Hypothalamus (tissue), 51 donors: ENCODE results near the gene TFDP1.
"Not testable (repeated sequence)": the region's sequence is repeated elsewhere in the genome, so short reads cannot be mapped to it uniquely, and the experiment has no call there.

Experiments used
- DNase-seq, 51 donors: peaks; one replicate each; lab custom pipeline; 2025; lab: John Stamatoyannopoulos, UW

The TFDP1 gene

DNA sequence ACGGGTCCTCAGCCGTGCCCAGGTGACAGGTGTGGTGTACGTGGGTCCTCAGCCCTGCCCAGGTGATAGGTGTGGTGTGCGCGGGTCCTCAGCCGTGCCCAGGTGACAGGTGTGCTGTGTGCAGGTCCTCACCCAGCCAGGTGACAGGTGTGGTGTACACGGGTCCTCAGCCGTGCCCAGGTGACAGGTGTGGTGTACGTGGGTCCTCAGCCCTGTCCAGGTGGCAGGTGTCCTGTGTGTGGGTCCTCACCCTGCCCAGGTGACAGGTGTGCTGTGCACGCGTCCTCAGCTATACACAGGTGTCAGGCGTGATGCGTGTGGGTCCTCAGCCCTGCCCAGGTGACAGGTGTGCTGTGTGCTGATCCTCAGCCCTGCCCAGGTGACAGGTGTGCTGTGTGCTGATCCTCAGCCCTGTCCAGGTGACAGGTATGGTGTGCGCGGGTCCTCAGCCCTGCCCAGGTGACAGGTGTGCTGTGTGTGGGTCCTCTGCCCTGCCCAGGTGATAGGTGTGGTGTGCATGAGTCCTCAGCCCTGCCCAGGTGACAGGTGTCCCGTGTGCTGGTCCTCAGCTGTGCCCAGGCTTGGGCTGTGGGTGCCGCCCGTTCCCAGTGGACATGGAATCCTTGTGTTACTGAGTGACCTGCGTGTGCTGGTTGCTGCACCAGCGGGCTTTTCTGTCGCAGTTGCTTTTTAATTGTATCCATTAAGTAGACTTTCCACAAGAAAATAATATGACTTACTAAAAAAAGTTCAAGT, 9.7 kb downstream of the TFDP1 start:
- not testable (repeated sequence) for DNase-seq

DNA sequence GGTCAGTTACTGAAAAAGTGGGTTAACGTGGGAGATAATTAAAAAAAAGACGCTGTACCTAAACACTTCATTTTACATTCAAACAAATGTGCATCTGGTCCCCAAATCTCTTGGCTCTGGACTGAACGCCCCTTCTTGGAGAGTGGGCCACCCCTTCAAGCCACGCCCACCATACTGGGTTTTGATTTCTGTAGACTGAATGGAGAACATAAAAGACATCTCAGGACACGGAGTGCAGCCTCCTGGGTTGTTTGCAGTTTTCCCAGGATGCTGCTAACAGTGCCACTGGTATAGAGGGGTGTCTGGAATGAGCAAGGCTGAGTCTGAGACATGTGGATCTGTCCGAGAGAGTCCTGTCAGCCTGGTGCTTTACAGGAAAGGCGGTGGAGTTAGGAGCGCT, 10.6 kb downstream of the TFDP1 start:
- no peak for DNase-seq

DNA sequence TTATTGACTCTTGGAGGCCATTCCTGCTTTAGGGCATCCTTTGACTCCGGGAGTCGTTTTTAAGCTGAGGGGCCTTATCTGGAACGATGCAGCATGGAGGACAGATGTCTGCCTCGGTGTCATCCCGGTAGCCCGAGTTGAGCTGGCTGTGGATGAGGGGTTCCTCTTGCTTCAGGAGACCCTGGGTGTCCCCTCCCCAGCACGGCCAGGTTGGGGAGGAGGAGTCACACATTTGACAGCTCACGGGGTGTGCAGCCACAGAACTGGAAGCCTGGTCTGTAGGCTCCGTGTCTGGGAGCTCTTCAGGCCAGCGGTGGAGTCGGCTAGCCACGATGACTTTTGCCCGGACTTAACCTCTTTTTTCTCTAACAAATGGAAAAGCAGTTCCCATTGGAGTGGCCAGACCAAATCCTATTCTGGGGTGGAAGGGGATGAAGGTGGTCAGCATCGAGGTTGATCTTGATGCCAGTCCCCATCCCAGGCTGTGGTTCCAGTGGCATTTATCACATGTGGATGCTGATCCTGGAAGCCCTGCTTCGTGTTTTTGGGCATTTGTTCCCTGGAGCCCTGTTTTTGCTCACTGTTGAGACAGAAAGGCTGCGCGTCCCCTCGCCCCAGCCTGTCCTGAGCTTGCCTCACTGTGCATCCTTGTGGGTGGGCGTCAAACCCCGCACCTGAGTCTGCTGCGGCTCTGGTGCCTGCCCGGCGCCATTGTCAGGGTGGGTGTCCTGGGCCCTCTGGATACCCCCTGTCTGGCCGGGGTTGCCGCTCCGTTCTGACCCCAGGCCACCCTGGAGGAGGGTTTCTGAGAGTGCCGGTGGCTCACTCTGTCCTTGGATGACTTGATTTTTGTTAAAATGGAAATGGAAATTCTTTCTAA, 12.0 kb downstream of the TFDP1 start:
- no peak for DNase-seq

DNA sequence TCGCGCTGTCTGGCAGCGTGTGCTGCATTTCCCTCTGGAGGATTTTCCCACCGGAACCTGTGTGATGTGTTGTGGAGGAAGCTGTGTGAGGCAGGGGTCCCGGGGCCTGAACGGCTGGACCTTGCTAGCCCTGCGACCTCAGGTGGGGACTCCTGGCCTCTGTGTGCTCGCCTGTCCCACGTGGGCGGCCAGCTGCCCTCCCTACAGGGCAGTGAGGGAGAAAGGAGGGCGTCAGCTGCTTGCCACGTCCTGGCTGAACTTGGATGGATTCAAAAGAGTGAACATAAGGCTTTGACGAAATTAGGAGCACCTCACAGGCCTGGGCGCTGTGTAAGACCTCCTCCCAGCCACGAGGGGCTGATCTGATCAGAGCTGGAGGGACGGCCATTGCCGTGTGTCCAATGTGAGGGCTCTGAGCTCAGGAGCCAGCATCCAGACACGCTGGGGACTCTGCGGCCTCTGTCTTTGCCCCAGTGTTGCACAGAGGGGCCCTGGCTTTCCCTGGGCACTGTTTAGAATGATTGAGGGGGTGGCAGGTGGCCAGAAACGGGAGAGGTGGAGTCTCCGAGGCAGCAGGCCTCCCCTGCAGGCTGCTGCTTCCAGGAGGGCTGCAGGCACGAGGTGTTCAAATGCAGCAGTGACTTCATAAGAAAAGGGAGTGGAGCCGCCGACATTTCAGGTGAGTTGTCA, 13.0 kb downstream of the TFDP1 start:
- DNase-seq, result no peak

DNA sequence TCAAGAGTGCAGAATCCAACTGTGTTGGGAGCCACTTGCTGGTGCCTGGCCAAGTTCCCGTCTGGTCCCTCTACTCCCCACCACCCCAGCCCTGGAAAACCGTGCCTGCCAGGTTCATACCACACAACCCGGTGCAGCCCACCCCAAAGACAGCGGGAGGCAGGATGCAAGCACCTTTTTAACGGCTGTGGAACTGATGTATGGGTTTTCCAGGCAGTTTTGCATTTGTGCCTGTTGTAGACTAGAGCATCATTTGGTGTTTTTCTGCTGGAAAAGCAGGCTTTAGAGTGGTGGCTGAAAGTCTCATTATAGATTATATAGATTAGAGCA, 13.5 kb downstream of the TFDP1 start:
- no peak for DNase-seq

DNA sequence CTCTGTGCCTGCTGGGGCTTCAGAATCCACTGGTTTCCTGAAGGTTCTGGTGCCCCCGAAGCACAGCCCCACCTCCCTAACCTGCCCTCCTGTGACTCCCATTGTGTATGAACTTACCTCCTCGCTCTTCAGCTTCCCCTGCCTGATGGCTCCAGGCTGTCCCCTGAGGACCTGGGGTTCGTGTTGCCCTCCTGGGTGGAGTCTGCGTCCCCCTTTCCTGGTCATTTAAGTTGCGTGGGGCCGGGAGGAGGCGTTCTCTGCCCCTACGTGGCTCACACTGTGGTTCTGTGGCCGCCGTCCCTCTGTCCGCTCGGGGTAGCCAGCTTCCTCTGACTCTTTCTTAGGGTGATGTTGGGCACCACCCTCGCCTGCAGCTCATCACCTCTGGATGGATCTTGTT, 13.9 kb downstream of the TFDP1 start:
- DNase-seq, result no peak

DNA sequence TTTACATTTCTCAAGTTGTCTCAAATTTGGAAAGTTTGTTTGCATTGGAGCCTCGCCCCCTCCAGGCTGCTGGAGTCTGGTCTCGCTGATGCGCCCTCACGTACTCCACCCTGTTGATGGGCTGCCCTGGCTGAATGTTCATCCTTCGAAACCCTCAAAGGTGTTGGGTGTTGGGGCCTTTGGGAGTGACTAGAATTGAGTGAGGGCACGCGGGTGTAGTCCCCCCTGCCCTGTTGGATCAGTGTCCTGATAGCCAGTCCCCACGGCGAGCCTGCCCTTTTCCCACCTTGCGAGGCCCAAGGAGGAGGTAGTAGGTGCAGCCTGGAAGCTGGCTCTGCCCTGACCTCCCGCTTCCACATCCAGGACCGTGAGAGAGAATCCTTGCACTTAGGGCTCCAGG, 14.8 kb downstream of the TFDP1 start:
- no peak for DNase-seq

DNA sequence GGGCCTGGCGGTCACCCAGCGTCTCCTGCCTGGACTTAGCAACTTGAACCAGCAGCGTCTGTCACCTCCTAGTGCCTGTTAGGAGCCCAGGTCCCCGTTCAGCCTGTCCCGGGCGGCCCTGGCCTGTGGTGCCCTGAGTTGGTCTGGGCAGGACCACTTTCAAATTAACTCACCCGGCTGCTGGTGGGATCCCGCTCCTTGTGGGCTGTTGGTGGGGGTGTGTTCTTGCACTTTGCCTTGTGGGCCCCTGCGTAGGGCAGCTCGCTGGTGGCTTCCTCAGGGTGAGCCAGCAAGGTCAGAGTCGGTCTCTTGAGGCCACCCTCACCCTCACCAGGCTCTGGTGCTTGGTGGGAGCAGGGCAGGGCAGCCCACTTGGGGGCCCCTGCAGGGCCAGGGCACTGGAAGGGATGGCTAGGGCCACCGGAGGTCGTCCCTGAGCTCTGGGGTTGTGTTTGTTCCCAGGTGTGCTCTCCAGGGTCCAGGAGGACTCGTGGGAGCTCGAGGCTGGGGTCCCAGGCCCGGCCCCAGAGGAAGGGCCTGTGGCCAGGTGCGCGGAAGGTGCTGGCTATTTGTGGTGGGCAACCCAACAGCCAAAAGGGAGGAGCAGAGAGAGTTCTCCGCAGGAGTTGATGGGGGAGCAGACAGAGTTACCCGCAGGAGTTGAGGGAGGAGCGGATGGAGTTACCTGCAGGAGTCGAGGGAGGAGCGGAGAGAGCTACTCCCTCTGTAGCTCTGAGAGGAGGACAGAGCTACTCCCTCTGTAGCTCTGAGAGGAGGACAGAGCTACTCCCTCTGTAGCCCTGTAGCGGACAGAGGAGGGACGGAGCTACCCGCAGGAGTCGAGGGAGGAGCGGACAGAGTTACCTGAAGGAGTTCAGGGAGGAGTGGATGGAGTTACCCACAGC, 16.9 kb downstream of the TFDP1 start:
- no peak for DNase-seq

DNA sequence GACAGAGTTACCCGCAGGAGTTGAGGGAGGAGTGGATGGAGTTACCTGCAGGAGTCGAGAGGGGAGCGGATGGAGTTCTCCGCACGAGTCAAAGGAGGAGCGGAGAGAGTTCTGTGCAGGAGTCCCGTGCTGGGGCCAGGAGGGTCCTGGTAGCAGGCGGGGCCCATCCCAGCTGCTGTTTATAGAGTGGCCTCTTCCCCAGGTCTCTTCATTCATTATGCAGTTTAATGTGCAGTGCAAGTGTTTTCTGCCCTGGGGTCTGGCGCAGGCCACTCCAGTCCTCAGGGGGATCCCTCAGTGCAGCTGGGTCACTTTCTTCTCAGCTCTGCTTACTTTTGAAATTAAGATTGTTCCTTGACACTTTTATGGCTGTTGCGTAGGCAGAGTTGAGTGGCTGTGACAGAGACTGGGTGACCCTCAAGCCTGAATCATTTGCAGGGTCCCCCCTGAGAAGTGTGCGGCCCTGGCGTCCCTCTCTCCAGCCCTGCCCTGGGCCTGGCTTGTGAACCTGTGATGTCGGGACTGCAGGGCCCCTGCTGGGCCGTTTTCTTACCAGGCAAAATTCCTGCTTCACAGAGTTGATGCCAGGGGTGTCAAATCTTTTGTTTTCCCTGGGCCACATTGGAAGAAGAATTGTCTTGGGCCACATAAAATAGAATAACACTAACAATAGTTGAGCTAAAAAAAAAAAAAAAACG, 17.9 kb downstream of the TFDP1 start:
- DNase-seq, result no peak

DNA sequence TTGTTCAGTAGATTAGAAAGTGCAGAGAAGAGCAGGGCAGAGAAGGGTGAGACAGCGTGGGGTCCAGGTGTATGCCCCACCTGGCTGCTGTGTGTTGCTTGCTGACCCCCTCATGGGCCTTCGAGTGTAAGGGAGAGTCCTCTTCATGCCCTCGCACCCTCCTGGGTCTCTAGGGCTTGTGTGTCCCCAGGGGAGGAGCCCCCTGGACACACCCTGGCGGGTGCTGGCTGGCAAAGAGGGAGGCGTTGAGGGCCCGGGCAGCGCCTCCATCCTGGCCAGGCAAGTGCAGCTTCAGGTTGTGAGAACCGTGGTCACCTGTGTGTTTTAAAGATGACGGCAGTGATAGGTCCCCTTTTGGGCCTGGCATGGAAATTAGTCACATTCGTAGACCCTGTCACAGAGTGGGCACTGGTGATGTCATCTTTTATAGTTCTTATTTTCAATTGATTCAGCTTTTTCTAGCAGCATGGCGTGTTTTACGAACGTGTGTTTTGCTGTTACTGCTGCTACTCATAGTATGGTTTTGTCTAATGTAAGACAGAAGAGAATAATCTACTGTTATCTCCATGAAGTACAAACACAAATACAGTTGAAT, 18.7 kb downstream of the TFDP1 start:
- DNase-seq, result no peak

DNA sequence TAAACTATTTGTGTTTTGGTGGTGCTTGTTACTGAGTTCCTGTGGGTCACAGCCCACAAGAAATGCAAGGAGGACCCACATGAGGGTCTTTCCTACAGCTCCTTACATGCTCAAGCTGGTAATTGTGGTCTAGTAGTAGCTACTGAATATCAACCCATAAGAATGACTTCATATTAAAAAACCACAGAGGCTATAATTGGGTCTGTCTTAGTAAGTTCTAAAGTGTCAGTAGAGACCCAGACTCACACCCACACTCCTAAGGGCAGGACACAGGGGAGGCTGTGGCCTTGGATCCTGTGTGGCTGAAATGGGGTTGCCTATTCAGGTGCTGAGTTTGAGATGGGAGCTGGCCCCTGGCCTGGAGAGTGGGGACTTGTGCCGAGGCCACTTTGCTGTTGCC, 19.6 kb downstream of the TFDP1 start:
- no peak for DNase-seq

DNA sequence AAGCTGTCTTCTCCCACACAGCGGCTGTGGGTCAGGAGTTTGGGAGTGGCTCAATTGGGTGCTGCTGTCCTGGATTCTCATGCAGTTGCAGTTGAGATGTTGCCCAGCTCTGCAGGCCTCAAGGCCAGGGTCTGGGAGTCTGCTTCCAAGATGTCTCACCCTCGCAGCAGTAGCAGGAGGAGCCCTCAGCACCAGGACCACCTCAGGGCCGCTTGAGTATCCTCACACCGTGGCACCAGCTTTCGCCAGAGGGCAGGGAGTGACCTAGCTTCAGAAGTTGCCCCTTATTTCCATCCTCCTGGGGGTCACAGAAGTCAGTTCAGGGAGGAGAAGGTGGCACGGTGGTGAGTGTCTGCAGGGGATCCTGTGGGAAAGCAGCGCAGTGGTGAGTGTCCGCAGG, 20.9 kb downstream of the TFDP1 start:
- no peak for DNase-seq

DNA sequence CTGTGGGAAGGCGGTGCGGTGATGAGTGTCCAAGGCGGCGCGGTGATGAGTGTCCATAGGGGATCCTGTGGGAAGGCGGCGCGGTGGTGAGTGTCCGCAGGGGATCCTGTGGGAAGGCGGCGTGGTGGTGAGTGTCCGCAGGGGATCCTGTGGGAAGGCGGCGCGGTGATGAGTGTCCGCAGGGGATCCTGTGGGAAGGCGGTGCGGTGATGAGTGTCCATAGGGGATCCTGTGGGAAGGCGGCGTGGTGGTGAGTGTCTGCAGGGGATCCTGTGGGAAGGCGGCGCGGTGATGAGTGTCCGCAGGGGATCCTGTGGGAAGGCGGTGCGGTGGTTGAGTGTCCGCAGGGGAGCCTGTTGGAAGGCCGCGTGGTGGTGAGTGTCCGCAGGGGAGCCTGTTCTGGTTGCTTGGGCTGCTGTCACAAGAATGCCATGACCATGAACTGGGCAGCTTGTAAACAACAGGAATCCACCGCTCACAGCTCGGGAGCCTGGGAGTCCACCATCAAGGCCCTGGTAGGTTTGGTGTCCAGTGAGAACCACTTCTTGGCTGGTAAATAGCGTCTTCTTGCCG, 21.4 kb downstream of the TFDP1 start:
- DNase-seq, result no peak

DNA sequence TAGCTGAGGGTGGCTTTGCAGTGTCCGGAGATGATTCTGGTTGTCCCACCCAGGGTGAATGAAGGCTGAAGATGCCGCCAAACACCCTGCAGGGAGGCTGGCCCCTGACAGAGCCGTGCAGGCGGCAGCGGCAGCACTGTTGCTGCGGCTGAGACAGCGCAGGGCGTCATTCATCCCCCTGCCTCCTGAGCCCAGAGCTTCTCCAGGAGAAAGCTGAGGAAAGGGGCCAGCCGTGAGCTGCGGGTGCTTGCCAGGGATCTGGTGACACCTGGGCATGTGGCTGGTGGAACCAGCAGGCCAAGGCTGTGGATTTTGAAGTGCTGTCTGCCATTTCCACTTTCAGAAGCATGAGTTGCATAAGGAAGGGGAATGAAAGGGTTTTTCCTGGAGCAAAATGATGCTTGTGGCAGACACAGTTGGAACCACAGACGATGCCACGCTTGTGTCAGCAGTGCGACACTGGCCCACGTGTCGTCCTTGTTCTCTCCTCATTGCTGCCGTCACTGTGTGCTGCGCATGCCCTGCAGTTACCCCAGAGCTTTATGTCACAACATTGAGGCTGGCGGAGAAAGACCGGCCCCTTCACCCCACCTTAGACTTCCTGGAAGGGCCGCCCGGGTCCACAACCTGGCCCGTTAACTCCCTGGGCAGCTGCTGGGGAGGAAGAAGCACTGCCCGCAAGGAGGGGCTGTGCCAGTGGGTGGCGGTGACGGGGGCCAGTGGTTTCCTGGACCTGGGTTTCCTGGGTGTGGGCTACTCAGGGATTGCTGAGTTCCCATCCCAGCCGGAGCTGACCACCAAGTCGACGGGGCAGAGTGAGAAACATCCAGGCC, 22.7 kb downstream of the TFDP1 start:
- no peak for DNase-seq

DNA sequence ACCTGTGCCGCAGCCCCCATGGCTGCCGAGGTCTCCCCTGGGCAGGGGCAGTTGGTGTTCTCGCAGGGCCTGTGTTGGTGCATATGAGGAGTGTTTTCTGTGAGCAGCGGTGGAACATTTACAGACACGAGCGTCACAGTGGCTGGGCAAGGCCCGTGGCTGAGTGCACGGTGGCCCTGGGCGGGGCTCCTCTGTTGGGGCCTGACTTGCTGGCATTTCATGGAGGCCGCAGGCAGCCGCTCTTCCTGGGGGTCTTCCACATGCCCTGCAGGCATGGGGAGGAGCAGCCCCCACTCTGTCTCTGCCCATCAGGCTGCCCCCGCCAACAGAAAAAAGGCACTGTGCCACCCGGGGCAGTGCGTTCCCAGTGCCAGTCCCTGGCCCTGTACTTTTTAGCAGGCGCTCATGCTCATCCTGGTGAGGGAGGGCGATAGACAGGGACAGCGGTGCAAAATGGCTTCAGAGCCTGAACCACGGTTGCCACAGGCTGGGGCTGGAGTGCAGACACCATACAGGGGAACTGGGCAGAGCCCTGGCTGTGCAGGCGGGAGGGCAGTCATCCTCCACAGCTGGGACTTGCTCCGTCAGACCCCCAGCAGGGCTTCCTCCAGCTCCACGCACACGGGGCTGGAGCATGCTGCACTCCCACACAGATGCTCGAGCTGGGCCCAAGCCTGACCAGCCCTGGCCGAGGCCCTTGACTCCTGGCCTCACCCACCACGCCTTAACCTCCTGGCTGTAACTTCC, 23.5 kb downstream of the TFDP1 start:
- DNase-seq, result no peak

DNA sequence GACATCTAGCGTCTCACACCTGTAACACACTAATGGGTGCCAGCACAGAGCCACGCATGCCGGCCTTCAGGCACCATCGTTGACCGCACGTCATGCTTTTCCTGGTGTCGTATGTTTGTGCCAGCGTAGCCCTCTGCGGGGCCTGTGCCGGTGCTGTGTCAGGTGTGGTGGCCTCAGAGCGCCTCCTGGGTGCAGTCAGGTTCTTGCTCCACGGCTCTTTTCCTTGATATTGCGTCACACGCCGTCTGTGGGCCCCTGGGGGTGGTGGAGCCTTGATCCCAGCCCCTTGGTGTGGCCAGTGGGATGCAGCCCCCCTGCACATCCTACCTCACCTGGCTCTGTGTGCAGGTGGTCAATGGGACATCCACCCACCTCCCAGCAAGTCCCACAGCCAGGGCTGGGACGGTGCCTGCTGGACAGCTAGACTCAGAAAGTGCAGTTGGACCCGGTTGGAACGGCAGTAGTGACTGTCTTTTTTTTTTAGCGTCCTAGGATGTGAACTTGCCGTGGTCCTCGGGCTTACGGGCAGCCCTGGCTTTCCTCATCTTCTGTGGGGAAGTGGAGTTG, 24.5 kb downstream of the TFDP1 start:
- DNase-seq, result no peak

DNA sequence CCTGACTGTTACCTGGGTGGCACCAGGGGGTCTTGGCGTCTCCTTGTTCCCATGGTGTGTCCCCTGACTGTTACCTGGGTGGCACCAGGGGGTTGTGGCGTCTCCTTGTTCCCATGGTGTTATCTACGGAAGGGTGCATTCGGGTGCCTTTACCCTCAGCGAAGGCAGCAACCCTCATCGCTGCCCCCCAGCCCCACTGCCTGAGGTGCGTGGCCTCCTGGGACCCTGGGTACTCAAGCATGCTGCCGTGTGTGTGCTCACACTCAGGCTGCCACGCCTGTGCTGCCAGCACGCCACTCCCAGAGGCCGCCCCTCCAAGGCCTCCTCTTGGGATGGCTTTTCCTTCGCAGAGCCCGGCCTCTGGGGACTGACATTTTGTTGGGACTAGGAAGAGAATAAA, 25.1 kb downstream of the TFDP1 start:
- no peak for DNase-seq
